Mucosa of stomach (tissue), 1 donor: ENCODE data around the gene SLC16A7.

ENCODE experiments used
- H3K27me3 ChIP-seq: one replicate; pipeline ENCODE4 v1.7.0; 2013; ENCODE audit warnings: mild to moderate bottlenecking, low read length; ENCODE audit not compliant: control insufficient read depth, insufficient read depth
- H3K36me3 ChIP-seq: one replicate; pipeline ENCODE4 v1.7.0; 2013; ENCODE audit warnings: low read length; ENCODE audit not compliant: control insufficient read depth, insufficient read depth
- H3K4me1 ChIP-seq: one replicate; pipeline ENCODE4 v1.7.0; 2013; ENCODE audit warnings: mild to moderate bottlenecking, low read length; ENCODE audit not compliant: control insufficient read depth, insufficient read depth
- H3K4me3 ChIP-seq: one replicate; pipeline ENCODE4 v1.7.0; 2013; ENCODE audit warnings: low read length
- H3K9ac ChIP-seq: one replicate; pipeline ENCODE4 v1.7.0; 2013; ENCODE audit warnings: mild to moderate bottlenecking, low read length, moderate library complexity
- H3K9me3 ChIP-seq: one replicate; pipeline ENCODE4 v1.7.0; 2013; ENCODE audit warnings: mild to moderate bottlenecking, low read length, moderate library complexity; ENCODE audit not compliant: control insufficient read depth
- donor health status: Pancreatic carcinoma.

The SLC16A7 gene

GRCh38 chr12:59678759-59679411 lies 83.1 kb downstream of the SLC16A7 start:
- H3K4me3 ChIP-seq = no peak overlapping the region
- no peak overlapping the region for H3K9ac ChIP-seq
- no peaks in the 10 kb centered on the region for H3K27me3 ChIP-seq

GRCh38 chr12:59689776-59690175 lies 93.9 kb downstream of the SLC16A7 start:
- no peaks in the 10 kb centered on the region for H3K4me1 ChIP-seq
- H3K4me3 ChIP-seq = no peak overlapping the region
- H3K9me3 ChIP-seq = no peaks in the 10 kb centered on the region
- no peak overlapping the region for H3K9ac ChIP-seq
- no peaks in the 10 kb centered on the region for H3K27me3 ChIP-seq
- no peaks in the 10 kb centered on the region for H3K36me3 ChIP-seq

More at GRCh38 chr12:59678759-59679411, 83.1 kb downstream of the SLC16A7 start:
- Histone ChIP-seq H3K4me1 (no peaks in the 10 kb centered on the region), H3K36me3 (no peaks in the 10 kb centered on the region), H3K9me3 (no peaks in the 10 kb centered on the region)

GRCh38 chr12:59695379-59695778 lies 99.5 kb downstream of the SLC16A7 start:
- no peak overlapping the region for H3K4me3 ChIP-seq
- no peaks in the 10 kb centered on the region for H3K9me3 ChIP-seq
- H3K27me3 ChIP-seq = no peaks in the 10 kb centered on the region

GRCh38 chr12:59698600-59698999 lies 102.8 kb downstream of the SLC16A7 start:
- Histone ChIP-seq H3K27me3 (no peaks in the 10 kb centered on the region), H3K9ac (no peak overlapping the region), H3K4me3 (no peak overlapping the region), H3K9me3 (no peaks in the 10 kb centered on the region), H3K4me1 (no peaks in the 10 kb centered on the region), H3K36me3 (no peaks in the 10 kb centered on the region)

More at GRCh38 chr12:59695379-59695778, 99.5 kb downstream of the SLC16A7 start:
- Histone ChIP-seq H3K4me1 (no peaks in the 10 kb centered on the region), H3K36me3 (no peaks in the 10 kb centered on the region), H3K9ac (no peak overlapping the region)

- no peak overlapping the region for H3K4me3 ChIP-seq
- H3K36me3 ChIP-seq = no peaks in the 10 kb centered on the region
- H3K9ac ChIP-seq = no peak overlapping the region
- H3K9me3 ChIP-seq = no peaks in the 10 kb centered on the region
- no peaks in the 10 kb centered on the region for H3K27me3 ChIP-seq
- no peaks in the 10 kb centered on the region for H3K4me1 ChIP-seq
Observed at GRCh38 chr12:59699421-59700152, 103.8 kb downstream of the SLC16A7 start.

- Histone ChIP-seq H3K36me3 (no peaks in the 10 kb centered on the region), H3K27me3 (no peaks in the 10 kb centered on the region), H3K4me1 (no peaks in the 10 kb centered on the region), H3K4me3 (no peak overlapping the region), H3K9me3 (no peaks in the 10 kb centered on the region), H3K9ac (no peak overlapping the region)
Observed at GRCh38 chr12:59700153-59700450, 104.3 kb downstream of the SLC16A7 start.

- H3K9ac ChIP-seq = no peak overlapping the region
- no peaks in the 10 kb centered on the region for H3K4me1 ChIP-seq
- no peaks in the 10 kb centered on the region for H3K9me3 ChIP-seq
- no peak overlapping the region for H3K4me3 ChIP-seq
- no peaks in the 10 kb centered on the region for H3K36me3 ChIP-seq
- no peaks in the 10 kb centered on the region for H3K27me3 ChIP-seq
Observed at GRCh38 chr12:59708064-59708463, 112.2 kb downstream of the SLC16A7 start.

- Histone ChIP-seq H3K4me3 (no peak overlapping the region), H3K9ac (no peak overlapping the region), H3K27me3 (no peaks in the 10 kb centered on the region), H3K9me3 (no peaks in the 10 kb centered on the region), H3K36me3 (no peaks in the 10 kb centered on the region), H3K4me1 (no peaks in the 10 kb centered on the region)
Observed at GRCh38 chr12:59708484-59708883, 112.7 kb downstream of the SLC16A7 start.

GRCh38 chr12:59710004-59710628 lies 114.3 kb downstream of the SLC16A7 start:
- H3K9me3 ChIP-seq = no peaks in the 10 kb centered on the region
- H3K4me1 ChIP-seq = no peaks in the 10 kb centered on the region
- H3K27me3 ChIP-seq = no peaks in the 10 kb centered on the region
- no peak overlapping the region for H3K9ac ChIP-seq
- H3K36me3 ChIP-seq = no peaks in the 10 kb centered on the region
- no peak overlapping the region for H3K4me3 ChIP-seq

- Histone ChIP-seq H3K4me1 (no peaks in the 10 kb centered on the region), H3K36me3 (no peaks in the 10 kb centered on the region), H3K27me3 (no peaks in the 10 kb centered on the region), H3K9me3 (no peaks in the 10 kb centered on the region), H3K4me3 (no peak overlapping the region), H3K9ac (no peak overlapping the region)
Observed at GRCh38 chr12:59710964-59711363, 115.1 kb downstream of the SLC16A7 start.

- H3K9me3 ChIP-seq = no peaks in the 10 kb centered on the region
- no peaks in the 10 kb centered on the region for H3K27me3 ChIP-seq
- H3K9ac ChIP-seq = no peak overlapping the region
- H3K4me1 ChIP-seq = no peaks in the 10 kb centered on the region
- no peak overlapping the region for H3K4me3 ChIP-seq
- H3K36me3 ChIP-seq = no peaks in the 10 kb centered on the region
Observed at GRCh38 chr12:59715434-59715833, 119.6 kb downstream of the SLC16A7 start.

- Histone ChIP-seq H3K9me3 (no peaks in the 10 kb centered on the region), H3K4me3 (no peak overlapping the region), H3K36me3 (no peaks in the 10 kb centered on the region), H3K4me1 (no peaks in the 10 kb centered on the region), H3K27me3 (no peaks in the 10 kb centered on the region), H3K9ac (no peak overlapping the region)
Observed at GRCh38 chr12:59716043-59716442, 120.2 kb downstream of the SLC16A7 start.
